Ishikawa (cell line): ENCODE measurements around the gene TUBA4A.

ENCODE experiments used
- CEBPB ChIP-seq: IDR thresholded peaks from 2 replicates; pipeline ENCODE4 v1.6.1; 2012
- CREB1 ChIP-seq: IDR thresholded peaks from 2 replicates; pipeline ENCODE4 v1.6.1; 2012; ENCODE audit warnings: low read depth
- EGR1 ChIP-seq: IDR thresholded peaks from 2 replicates; pipeline ENCODE4 v1.6.1; 2012
- EP300 ChIP-seq: IDR thresholded peaks from 2 replicates; pipeline ENCODE4 v1.6.1; 2012; ENCODE audit warnings: borderline replicate concordance
- FOXM1 ChIP-seq: IDR thresholded peaks from 2 replicates; pipeline ENCODE4 v1.6.1; 2012; ENCODE audit warnings: low read depth, borderline replicate concordance
- NFIC ChIP-seq: IDR thresholded peaks from 2 replicates; pipeline ENCODE4 v1.6.1; 2012
- RAD21 ChIP-seq: IDR thresholded peaks from 2 replicates; pipeline ENCODE4 v1.6.1; 2012; ENCODE audit warnings: low read depth
- TAF1 ChIP-seq: IDR thresholded peaks from 2 replicates; pipeline ENCODE4 v1.6.1; 2012; ENCODE audit warnings: low read depth, mild to moderate bottlenecking
- TCF12 ChIP-seq: IDR thresholded peaks from 2 replicates; pipeline ENCODE4 v1.6.1; 2012; ENCODE audit warnings: low read depth
- TEAD4 ChIP-seq: IDR thresholded peaks from 2 replicates; pipeline ENCODE4 v1.6.1; 2012
- YY1 ChIP-seq: IDR thresholded peaks from 2 replicates; pipeline ENCODE4 v1.6.1; 2012; ENCODE audit warnings: low read depth
- ZBTB7A ChIP-seq: IDR thresholded peaks from 2 replicates; pipeline ENCODE4 v1.6.1; 2012; ENCODE audit warnings: low read depth
- TF ChIP-seq, protein P1 (sequence below): IDR thresholded peaks from 2 replicates; pipeline ENCODE4 v1.6.1; 2012
- TF ChIP-seq, protein P2 (sequence below): IDR thresholded peaks from 2 replicates; pipeline ENCODE4 v1.6.1; 2012
- TF ChIP-seq, protein P3 (sequence below): IDR thresholded peaks from 2 replicates; pipeline ENCODE4 v1.6.1; 2012; ENCODE audit warnings: low read depth, mild to moderate bottlenecking

Gene TUBA4A

DNA sequence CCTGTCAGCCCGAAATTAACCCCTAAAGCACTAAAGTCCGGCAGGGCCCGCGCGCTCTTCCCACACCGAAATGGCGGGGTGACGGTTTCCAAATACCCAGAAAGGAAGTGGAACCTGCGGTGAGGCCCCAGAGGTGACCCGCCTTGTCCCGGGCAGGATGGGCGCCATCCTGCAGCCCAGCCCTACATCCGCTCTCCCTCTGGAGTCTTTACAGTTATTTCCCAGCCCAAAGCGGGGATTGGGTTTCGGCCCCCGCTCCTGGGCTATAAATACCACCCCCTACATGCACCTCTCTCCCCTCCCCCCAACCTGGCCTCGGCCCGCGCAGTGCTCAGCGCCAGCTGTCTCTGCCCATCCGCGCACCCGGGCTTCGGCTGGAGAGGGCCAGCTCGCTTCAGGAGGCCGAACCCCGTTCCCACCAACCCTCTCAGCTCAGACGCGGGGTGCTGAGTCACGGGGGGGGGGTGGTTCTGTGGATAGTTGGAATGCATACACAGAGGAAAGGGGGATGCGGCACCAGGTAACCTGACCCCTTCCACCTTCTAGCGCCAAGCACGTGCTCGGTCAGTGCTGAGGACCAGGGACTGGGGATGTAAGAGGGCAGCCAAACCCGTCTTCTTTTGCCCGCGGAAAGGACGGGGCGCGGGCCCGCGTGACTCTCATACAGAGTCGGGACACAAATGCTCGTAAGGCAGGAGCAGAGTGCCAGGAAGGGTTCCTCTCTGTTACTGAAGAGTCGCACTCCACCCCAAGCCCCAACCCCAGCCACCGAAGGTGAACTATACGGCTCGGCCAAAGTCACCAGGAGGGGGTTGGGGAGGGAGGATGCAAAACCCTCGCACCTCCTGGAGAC, 592 bp downstream of the TUBA4A start, which contains the start of gene TUBA4B:
Gene TUBA4B (plus strand): TSS at position 344 of the 853 bp plus-strand sequence. CDS start 165 bp downstream, at position 509.
- TF ChIP-seq, protein P1, sequence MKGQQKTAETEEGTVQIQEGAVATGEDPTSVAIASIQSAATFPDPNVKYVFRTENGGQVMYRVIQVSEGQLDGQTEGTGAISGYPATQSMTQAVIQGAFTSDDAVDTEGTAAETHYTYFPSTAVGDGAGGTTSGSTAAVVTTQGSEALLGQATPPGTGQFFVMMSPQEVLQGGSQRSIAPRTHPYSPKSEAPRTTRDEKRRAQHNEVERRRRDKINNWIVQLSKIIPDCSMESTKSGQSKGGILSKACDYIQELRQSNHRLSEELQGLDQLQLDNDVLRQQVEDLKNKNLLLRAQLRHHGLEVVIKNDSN, result no peak
- TF ChIP-seq CEBPB, result no peak
- TF ChIP-seq NFIC, result no peak
- TF ChIP-seq EP300, result no peak
- no peak for TF ChIP-seq RAD21
- TF ChIP-seq EGR1, result no peak
- TF ChIP-seq FOXM1, result no peak
- no peak for TF ChIP-seq TCF12
- no peak for TF ChIP-seq TEAD4
- TF ChIP-seq YY1, result no peak
- TF ChIP-seq, protein P2, sequence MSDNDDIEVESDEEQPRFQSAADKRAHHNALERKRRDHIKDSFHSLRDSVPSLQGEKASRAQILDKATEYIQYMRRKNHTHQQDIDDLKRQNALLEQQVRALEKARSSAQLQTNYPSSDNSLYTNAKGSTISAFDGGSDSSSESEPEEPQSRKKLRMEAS, result peak; percentile 94
- TF ChIP-seq, protein P3, sequence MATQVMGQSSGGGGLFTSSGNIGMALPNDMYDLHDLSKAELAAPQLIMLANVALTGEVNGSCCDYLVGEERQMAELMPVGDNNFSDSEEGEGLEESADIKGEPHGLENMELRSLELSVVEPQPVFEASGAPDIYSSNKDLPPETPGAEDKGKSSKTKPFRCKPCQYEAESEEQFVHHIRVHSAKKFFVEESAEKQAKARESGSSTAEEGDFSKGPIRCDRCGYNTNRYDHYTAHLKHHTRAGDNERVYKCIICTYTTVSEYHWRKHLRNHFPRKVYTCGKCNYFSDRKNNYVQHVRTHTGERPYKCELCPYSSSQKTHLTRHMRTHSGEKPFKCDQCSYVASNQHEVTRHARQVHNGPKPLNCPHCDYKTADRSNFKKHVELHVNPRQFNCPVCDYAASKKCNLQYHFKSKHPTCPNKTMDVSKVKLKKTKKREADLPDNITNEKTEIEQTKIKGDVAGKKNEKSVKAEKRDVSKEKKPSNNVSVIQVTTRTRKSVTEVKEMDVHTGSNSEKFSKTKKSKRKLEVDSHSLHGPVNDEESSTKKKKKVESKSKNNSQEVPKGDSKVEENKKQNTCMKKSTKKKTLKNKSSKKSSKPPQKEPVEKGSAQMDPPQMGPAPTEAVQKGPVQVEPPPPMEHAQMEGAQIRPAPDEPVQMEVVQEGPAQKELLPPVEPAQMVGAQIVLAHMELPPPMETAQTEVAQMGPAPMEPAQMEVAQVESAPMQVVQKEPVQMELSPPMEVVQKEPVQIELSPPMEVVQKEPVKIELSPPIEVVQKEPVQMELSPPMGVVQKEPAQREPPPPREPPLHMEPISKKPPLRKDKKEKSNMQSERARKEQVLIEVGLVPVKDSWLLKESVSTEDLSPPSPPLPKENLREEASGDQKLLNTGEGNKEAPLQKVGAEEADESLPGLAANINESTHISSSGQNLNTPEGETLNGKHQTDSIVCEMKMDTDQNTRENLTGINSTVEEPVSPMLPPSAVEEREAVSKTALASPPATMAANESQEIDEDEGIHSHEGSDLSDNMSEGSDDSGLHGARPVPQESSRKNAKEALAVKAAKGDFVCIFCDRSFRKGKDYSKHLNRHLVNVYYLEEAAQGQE, result no peak
- peak; percentile 20; the same call in 1 of the 2 replicates for TF ChIP-seq ZBTB7A
- no peak for TF ChIP-seq CREB1
- 0 out of 2 replicates have a peak, but pooled peaks have one; percentile 5 for TF ChIP-seq TAF1

DNA sequence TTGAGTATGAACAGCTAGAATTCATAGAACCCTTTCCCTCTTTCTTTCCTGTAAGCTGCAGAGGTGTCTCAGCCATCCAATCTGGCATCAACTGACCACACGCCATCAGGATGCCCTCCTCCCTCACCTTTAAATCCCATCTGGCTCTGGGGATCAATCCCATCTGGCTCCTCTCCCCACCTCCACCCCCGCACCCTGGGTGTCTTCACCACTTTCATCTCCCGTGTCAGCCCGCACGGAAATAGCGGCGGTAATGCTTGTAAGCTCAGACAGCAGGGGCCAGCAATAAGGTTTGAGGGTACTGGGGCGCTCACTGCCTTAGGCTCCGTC, 1.2 kb downstream of the TUBA4A start:
- TF ChIP-seq RAD21, result no peak
- TF ChIP-seq CREB1, result no peak
- TF ChIP-seq, protein P3, result no peak
- no peak for TF ChIP-seq CEBPB
- TF ChIP-seq NFIC, result no peak
- TF ChIP-seq EP300, result no peak
- TF ChIP-seq, protein P1, result no peak
- TF ChIP-seq TCF12, result no peak
- TF ChIP-seq FOXM1, result no peak
- TF ChIP-seq EGR1, result no peak
- TF ChIP-seq TAF1, result no peak
- no peak for TF ChIP-seq TEAD4
- TF ChIP-seq, protein P2, result no peak
- no peak for TF ChIP-seq ZBTB7A
- no peak for TF ChIP-seq YY1

DNA sequence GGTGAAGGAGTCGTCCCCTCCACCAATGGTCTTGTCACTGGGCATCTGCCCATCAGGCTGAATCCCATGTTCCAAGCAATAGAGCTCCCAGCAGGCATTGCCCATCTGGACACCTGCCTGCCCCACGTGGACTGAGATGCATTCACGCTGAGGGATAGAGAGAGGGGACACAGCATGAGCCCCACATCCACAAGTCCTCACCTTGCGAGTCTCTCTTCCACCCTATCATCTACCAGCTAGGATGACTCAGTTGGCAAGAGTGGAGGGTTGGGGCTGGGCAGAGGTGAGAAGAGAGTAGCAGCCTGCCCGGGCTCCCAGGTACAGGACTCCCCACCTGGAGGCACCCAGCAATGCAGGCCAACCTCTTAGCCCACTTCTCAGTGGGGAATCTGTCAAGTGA, 1.6 kb downstream of the TUBA4A start:
- TF ChIP-seq NFIC (no peak), CEBPB (no peak), EP300 (no peak), ZBTB7A (no peak), TAF1 (no peak)

DNA sequence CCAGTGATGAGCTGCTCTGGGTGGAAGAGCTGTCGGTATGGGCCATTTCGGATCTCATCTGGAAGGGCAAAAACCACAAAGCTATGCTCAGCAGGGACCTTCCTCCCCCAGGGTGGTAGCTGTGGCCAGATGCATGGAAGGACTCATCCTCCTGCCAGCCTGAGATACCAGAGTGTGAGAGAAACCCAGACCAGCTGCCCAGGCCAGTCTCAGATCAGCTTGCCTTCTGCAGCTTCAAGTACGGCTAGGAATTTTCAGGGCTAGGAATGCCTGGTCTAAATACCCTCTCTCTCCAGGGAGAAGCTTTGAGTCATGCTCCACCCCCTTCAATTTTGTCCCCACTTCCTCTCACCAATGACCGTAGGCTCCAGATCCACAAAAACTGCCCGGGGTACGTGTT, 2.1 kb downstream of the TUBA4A start:
- no peak for TF ChIP-seq CEBPB
- TF ChIP-seq TCF12, result no peak
- no peak for TF ChIP-seq EGR1
- TF ChIP-seq, protein P3, result no peak
- TF ChIP-seq, protein P1, result no peak
- no peak for TF ChIP-seq NFIC
- TF ChIP-seq ZBTB7A, result no peak
- TF ChIP-seq FOXM1, result no peak
- no peak for TF ChIP-seq EP300
- TF ChIP-seq, protein P2, result no peak
- TF ChIP-seq CREB1, result no peak
